Spleen (tissue), 11 donors: ENCODE measurements around the gene INIP. TPM values are rescaled to one million over a fixed set of nuclear protein-coding genes. Genes with fewer than 3 reads are reported as not detected.

ENCODE experiments used
- DNase-seq: peaks from one replicate; pipeline ENCODE4 v3.0.0-alpha.2; 2020
- H3K27ac ChIP-seq, 8 donors: fragments of 200-600 bp; sonication (generic) in 7 of 8; 1 replicate in 4 of 8; 2 replicates in 4 of 8; pipeline versions ENCODE4 v1.5.0 to v1.8.0; 2016 to 2021; ENCODE audit warnings: inconsistent platforms in 4 of 8, mild to moderate bottlenecking in 4 of 8, moderate library complexity in 1 of 8
- H3K27me3 ChIP-seq, 7 donors: fragments of 200-600 bp; sonication (generic) in 6 of 7; replicated peaks in 1 of 7; 1 replicate in 4 of 7; 2 replicates in 3 of 7; pipeline versions ENCODE4 v1.5.0 to v1.8.0; 2016 to 2021; ENCODE audit warnings: inconsistent platforms in 3 of 7, mild to moderate bottlenecking in 1 of 7
- H3K36me3 ChIP-seq, 6 donors: fragments of 200-600 bp; sonication (generic) in 5 of 6; 1 replicate in 4 of 6; 2 replicates in 2 of 6; pipeline versions ENCODE4 v1.5.0 to v1.8.0; 2016 to 2021; ENCODE audit warnings: inconsistent platforms in 2 of 6
- H3K4me1 ChIP-seq, 6 donors: fragments of 200-600 bp; sonication (generic) in 5 of 6; 1 replicate in 3 of 6; 2 replicates in 3 of 6; pipeline versions ENCODE4 v1.5.0 to v1.8.0; 2016 to 2021; ENCODE audit warnings: inconsistent platforms in 3 of 6
- H3K4me3 ChIP-seq, 8 donors: fragments of 200-600 bp; sonication (generic) in 7 of 8; 1 replicate in 4 of 8; 2 replicates in 4 of 8; pipeline versions ENCODE4 v1.5.0 to v1.8.0; 2016 to 2021; ENCODE audit warnings: inconsistent platforms in 4 of 8, mild to moderate bottlenecking in 4 of 8, moderate library complexity in 2 of 8
- H3K9me3 ChIP-seq, 8 donors: fragments of 200-600 bp; sonication (generic) in 7 of 8; 1 replicate in 4 of 8; 2 replicates in 4 of 8; pipeline versions ENCODE4 v1.5.0 to v1.8.0; 2016 to 2021; ENCODE audit warnings: inconsistent platforms in 4 of 8
- CTCF ChIP-seq, 11 experiments: fragments of 200-600 bp in 7 of 11; fragments of 450-650 bp in 4 of 11; sonication (generic) in 4 of 11; IDR thresholded peaks in 8 of 11; conservative IDR thresholded peaks in 3 of 11; 1 replicate in 7 of 11; 2 replicates in 4 of 11; pipeline versions ENCODE4 v1.4.0 to v1.8.0; 2016 to 2021; ENCODE audit warnings: antibody characterized with exemption in 11 of 11, inconsistent platforms in 4 of 11, mild to moderate bottlenecking in 1 of 11
- POLR2A ChIP-seq, 3 donors: fragments of 450-650 bp; IDR thresholded peaks; one replicate each; pipeline ENCODE4 v1.5.1; 2017; ENCODE audit warnings: antibody characterized with exemption in 3 of 3, mild to moderate bottlenecking in 1 of 3
- POLR2AphosphoS5 ChIP-seq, 3 donors: sonication (generic); formaldehyde crosslinking; IDR thresholded peaks; one replicate each; pipeline ENCODE4 v1.5.1; 2017; ENCODE audit warnings: antibody characterized with exemption in 3 of 3
- WGBS, 5 donors: extraction: QIAGEN DNeasy Blood & Tissue Kit in 3 of 5; methylation state at CpG; one replicate each; pipeline versions ENCODE4 v1.1.5 to v1.1.7; 2013 to 2018; 5-methylcytosine and 5-hydroxymethylcytosine counted together
- intact Hi-C: fragments of 100-400 bp; cut with DNase I; formaldehyde crosslinking; loops from one replicate; pipeline ENCODE4 v1.15.0; 2023; ENCODE audit warnings: low total_unique reads
- polyA plus RNA-seq, 3 donors: library from polyadenylated mRNA; stranded (reverse); fragments of 200-250 nt; gene quantifications; one replicate each; pipeline ENCODE4 v1.2.1, GENCODE V29; 2013
- total RNA-seq, 7 donors: library from RNA; depleted of rRNA in 3 of 7; stranded (reverse); fragments of >200 nt in 3 of 7; fragmentation: NEBNext Ultra II Directional in 4 of 7; extraction: Animal tissue kit (Norgen Biotek cat#: 25700) in 4 of 7; gene quantifications; one replicate each; pipeline versions ENCODE4 v1.1.0 to v1.2.1, GENCODE V29; 2016 to 2021
- donor health status: healthy with polysubstance abuse.
- donor health status: DM: no; HTN: no; CAD: no; lungs with moderate emphysema.
- donor health status: DM: no; HTN: no; CAD: no.
- donor health status: Bipolar disorder and iron deficiency.
- donor health status: healthy.
- donor health status: DM: no; HTN: no; CAD: no.
- donor health status: DM: yes; HTN: yes; CAD: no.

INIP gene
- total and polyA plus RNA-seq, 10 donors = 6.9 to 33.4 (median 25.0) TPM

GRCh38 chr9:112757282-112757883 is 39.5 kb upstream of the INIP start:
- intact Hi-C loops = no loop called here
- H3K27me3 ChIP-seq = no peaks in the 10 kb centered on the region
- DNase-seq = no peak
- TF ChIP-seq POLR2A (IDR thresholded peaks at IDR 0.05) = no peak
- TF ChIP-seq POLR2AphosphoS5 (IDR thresholded peaks at IDR 0.05) = no peak
- no peak for TF ChIP-seq CTCF (IDR thresholded peaks at IDR 0.05 in 8 of 11, conservative IDR thresholded peaks at IDR 0.05 in 3 of 11)
- H3K36me3 ChIP-seq = no peaks in the 10 kb centered on the region
- H3K4me1 ChIP-seq = peaks cover 0 to 88% (median 38%) of the 10 kb centered on the region in 6 donors
- no peak overlapping the region for H3K27ac ChIP-seq
- no peaks in the 10 kb centered on the region for H3K9me3 ChIP-seq
- WGBS, 5 donors = 79 to 86% (median 86%) methylated on average over 7 of the region's 7 CpGs
- no peak overlapping the region for H3K4me3 ChIP-seq

- TF ChIP-seq POLR2AphosphoS5 (IDR thresholded peaks at IDR 0.05) (no peak), CTCF (IDR thresholded peaks at IDR 0.05 in 8 of 11, conservative IDR thresholded peaks at IDR 0.05 in 3 of 11) (no peak), POLR2A (IDR thresholded peaks at IDR 0.05) (no peak)
- intact Hi-C loops = no loop called here
- no peak for DNase-seq
- H3K4me1 ChIP-seq = peaks cover 0 to 93% (median 51%) of the 10 kb centered on the region in 6 donors
- no peak overlapping the region for H3K4me3 ChIP-seq
- H3K36me3 ChIP-seq = no peaks in the 10 kb centered on the region
- no peaks in the 10 kb centered on the region for H3K9me3 ChIP-seq
- no peaks in the 10 kb centered on the region for H3K27me3 ChIP-seq
- 90 to 97% (median 93%) methylated on average over 4 of the region's 4 CpGs for WGBS, 5 donors
- peak overlapping the region in 1 of 8 donors; percentile 50 for H3K27ac ChIP-seq
Measured at GRCh38 chr9:112755675-112756074, 37.8 kb upstream of the INIP start.

- H3K36me3 ChIP-seq = no peaks in the 10 kb centered on the region
- no peak overlapping the region for H3K4me3 ChIP-seq
- TF ChIP-seq POLR2A (IDR thresholded peaks at IDR 0.05) = no peak
- no peak for TF ChIP-seq CTCF (IDR thresholded peaks at IDR 0.05 in 8 of 11, conservative IDR thresholded peaks at IDR 0.05 in 3 of 11)
- no peak for TF ChIP-seq POLR2AphosphoS5 (IDR thresholded peaks at IDR 0.05)
- H3K9me3 ChIP-seq = no peaks in the 10 kb centered on the region
- WGBS, 5 donors = 58 to 70% (median 62%) methylated on average over 5 of the region's 5 CpGs
- DNase-seq = no peak
- peaks cover 0 to 91% (median 55%) of the 10 kb centered on the region in 6 donors for H3K4me1 ChIP-seq
- intact Hi-C loops = no loop called here
- H3K27me3 ChIP-seq = no peaks in the 10 kb centered on the region
- H3K27ac ChIP-seq = peak overlapping the region in 5 of 8 donors; percentile 5 to 63 (median 34)
Measured at GRCh38 chr9:112755016-112755427, 37.1 kb upstream of the INIP start.

- no peaks in the 10 kb centered on the region for H3K36me3 ChIP-seq
- no peak for TF ChIP-seq CTCF (IDR thresholded peaks at IDR 0.05 in 8 of 11, conservative IDR thresholded peaks at IDR 0.05 in 3 of 11)
- no peak for TF ChIP-seq POLR2A (IDR thresholded peaks at IDR 0.05)
- no peak for TF ChIP-seq POLR2AphosphoS5 (IDR thresholded peaks at IDR 0.05)
- intact Hi-C loops = loop anchor here (5.0 kb wide), 1 partner anchor 37 kb away; the partner anchor contains the start of gene INIP
- no peaks in the 10 kb centered on the region for H3K27me3 ChIP-seq
- no peak for DNase-seq
- H3K4me1 ChIP-seq = peaks cover 0 to 91% (median 60%) of the 10 kb centered on the region in 6 donors
- WGBS, 5 donors = 45 to 53% (median 51%) methylated on average over 3 of the region's 3 CpGs
- no peak overlapping the region for H3K4me3 ChIP-seq
- peak overlapping the region in 5 of 8 donors; percentile 5 to 63 (median 34) for H3K27ac ChIP-seq
- H3K9me3 ChIP-seq = no peaks in the 10 kb centered on the region
Measured at GRCh38 chr9:112754578-112754977, 36.7 kb upstream of the INIP start.
